ENCODE results near the gene RBM25.
"Not testable (repeated sequence)": the region's sequence is repeated elsewhere in the genome, so short reads cannot be mapped to it uniquely, and the experiment has no call there.

RBM25 gene

DNA sequence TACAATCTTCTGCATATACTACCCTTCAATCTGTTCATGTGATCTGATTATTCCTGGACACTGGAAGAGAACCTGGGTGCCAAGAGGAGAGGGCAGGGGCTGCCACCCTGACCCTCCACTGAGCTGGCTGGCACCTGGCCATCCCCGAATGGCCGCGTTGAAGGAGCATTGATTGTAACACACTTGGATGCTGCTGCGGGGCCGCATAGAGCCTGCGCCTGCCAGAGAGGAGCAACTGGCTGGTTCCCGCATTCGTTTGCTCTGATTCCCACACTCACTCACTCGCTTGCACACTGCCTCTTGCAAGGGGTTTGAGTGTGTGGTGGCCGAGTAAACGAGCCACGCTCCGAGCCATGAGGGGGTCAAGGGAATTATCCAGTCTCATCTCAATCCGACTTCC lies 110.4 kb downstream of the RBM25 start:
- no peak for DNase-seq (ENCODE audit: low read depth in 2 of 2)

DNA sequence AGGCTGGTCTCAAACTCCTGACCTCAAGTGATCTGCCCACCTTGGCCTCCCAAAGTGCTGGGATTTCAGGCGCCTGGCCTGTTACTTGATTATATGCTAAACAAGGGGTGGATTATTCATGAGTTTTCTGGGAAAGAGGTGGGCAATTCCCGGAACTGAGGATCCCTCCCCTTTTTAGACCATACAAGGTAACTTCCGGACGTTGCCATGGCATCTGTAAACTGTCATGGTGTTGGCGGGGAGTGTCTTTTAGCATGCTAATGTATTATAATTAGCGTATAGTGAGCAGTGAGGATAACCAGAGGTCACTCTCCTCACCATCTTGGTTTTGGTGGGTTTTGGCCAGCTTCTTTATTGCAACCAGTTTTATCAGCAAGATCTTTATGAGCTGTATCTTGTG lies 111.5 kb downstream of the RBM25 start:
- DNase-seq (ENCODE audit: low read depth in 2 of 2) = not testable (repeated sequence)

DNA sequence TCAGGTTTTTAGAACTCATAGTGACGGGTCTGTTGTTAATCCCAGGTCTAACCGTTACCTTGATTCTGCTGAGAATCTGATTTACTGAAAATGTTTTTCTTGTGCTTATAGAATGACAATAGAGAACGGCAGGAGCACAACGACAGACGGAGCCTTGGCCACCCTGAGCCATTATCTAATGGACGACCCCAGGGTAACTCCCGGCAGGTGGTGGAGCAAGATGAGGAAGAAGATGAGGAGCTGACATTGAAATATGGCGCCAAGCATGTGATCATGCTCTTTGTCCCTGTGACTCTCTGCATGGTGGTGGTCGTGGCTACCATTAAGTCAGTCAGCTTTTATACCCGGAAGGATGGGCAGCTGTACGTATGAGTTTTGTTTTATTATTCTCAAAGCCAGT lies 112.4 kb downstream of the RBM25 start:
- DNase-seq (ENCODE audit: low read depth in 2 of 2) = no peak

DNA sequence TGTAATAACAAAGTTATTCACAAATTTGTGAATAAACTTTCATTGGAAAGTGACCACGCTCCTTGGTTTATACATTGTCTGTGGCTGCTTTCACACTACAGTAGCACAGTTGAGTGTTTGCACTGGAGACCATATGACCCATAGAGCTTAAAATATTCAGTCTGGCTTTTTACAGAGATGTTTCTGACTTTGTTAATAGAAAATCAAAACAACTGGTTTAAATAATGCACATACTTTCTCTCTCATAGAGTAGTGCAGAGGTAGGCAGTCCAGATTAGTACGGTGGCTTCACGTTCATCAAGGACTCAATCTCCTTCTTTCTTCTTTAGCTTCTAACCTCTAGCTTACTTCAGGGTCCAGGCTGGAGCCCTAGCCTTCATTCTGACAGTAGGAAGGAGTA lies 114.2 kb downstream of the RBM25 start:
- DNase-seq (ENCODE audit: low read depth in 2 of 2) = no peak

DNA sequence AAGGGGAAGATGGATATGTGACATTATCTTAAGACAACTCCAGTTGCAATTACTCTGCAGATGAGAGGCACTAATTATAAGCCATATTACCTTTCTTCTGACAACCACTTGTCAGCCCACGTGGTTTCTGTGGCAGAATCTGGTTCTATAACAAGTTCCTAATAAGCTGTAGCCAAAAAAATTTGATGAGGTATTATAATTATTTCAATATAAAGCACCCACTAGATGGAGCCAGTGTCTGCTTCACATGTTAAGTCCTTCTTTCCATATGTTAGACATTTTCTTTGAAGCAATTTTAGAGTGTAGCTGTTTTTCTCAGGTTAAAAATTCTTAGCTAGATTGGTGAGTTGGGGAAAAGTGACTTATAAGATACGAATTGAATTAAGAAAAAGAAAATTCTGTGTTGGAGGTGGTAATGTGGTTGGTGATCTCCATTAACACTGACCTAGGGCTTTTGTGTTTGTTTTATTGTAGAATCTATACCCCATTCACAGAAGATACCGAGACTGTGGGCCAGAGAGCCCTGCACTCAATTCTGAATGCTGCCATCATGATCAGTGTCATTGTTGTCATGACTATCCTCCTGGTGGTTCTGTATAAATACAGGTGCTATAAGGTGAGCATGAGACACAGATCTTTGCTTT lies 114.9 kb downstream of the RBM25 start:
- no peak for DNase-seq (ENCODE audit: low read depth in 2 of 2)

Measured in stimulated activated CD8-positive, alpha-beta memory T cell treated with anti-CD3 and anti-CD28 coated beads, Interleukin-7, amount 100 ng/mL, for 1 hour (primary cell).